22Rv1 (cell line): ENCODE measurements around the gene SEMA5A.

Experiments
- CTCF ChIP-seq: fragments of 450-650 bp; IDR thresholded peaks from 2 replicates; pipeline ENCODE4 v1.5.1; 2017; ENCODE audit warnings: mild to moderate bottlenecking
- ZFX ChIP-seq: fragments of 450-650 bp; IDR thresholded peaks from 2 replicates; pipeline ENCODE4 v1.6.1; 2017; ENCODE audit warnings: antibody characterized with exemption, borderline replicate concordance

GRCh38 chr5:9201761-9202160, 344.1 kb downstream of the SEMA5A start:
- no peak for TF ChIP-seq CTCF
- TF ChIP-seq ZFX, result no peak
